GM18526 (cell line): ENCODE data around the gene CPEB1.
A peak's percentile ranks its signal among the peaks of the same experiment; 100 is the strongest.

Source experiments
- POLR2A ChIP-seq: IDR thresholded peaks from 3 replicates; pipeline ENCODE4 v1.6.1; 2011; ENCODE audit not compliant: insufficient read length; ENCODE audit errors: extremely low read depth

CPEB1 gene

GRCh38 chr15:82647045-82647834 is at the start of gene CPEB1:
Gene CPEB1 (minus strand): TSS chr15:82647363. CDS start chr15:82628459, 18,904 bp downstream.
- TF ChIP-seq POLR2A: no peak

- TF ChIP-seq POLR2A: no peak
These were observed 45.0 kb upstream of the CPEB1 start for GRCh38 chr15:82692171-82692570.

- TF ChIP-seq POLR2A: no peak
These were observed 42.0 kb upstream of the CPEB1 start for GRCh38 chr15:82689147-82689546.

- TF ChIP-seq POLR2A: no peak
These were observed 41.5 kb upstream of the CPEB1 start for GRCh38 chr15:82688691-82689090.

- TF ChIP-seq POLR2A: no peak
These were observed 34.2 kb upstream of the CPEB1 start for GRCh38 chr15:82681371-82681770.

- peak; percentile 48 for TF ChIP-seq POLR2A
These were observed 33.3 kb upstream of the CPEB1 start for GRCh38 chr15:82680200-82681102.

- TF ChIP-seq POLR2A: no peak
These were observed 32.5 kb upstream of the CPEB1 start for GRCh38 chr15:82679626-82680199.

GRCh38 chr15:82677720-82678323 is 30.7 kb upstream of the CPEB1 start:
- no peak for TF ChIP-seq POLR2A

GRCh38 chr15:82674873-82675272 is 27.7 kb upstream of the CPEB1 start:
- TF ChIP-seq POLR2A: no peak

GRCh38 chr15:82670699-82671098 is 23.5 kb upstream of the CPEB1 start:
- TF ChIP-seq POLR2A: no peak

- no peak for TF ChIP-seq POLR2A
These were observed 19.4 kb upstream of the CPEB1 start for GRCh38 chr15:82666606-82667005.

GRCh38 chr15:82664021-82664420 is 16.9 kb upstream of the CPEB1 start:
- TF ChIP-seq POLR2A: no peak

GRCh38 chr15:82663186-82663600 is 16.0 kb upstream of the CPEB1 start:
- no peak for TF ChIP-seq POLR2A

- TF ChIP-seq POLR2A: no peak
These were observed 15.5 kb upstream of the CPEB1 start for GRCh38 chr15:82662641-82663040.

- no peak for TF ChIP-seq POLR2A
These were observed 13.2 kb upstream of the CPEB1 start for GRCh38 chr15:82660378-82660777.
